K562 (cell line): ENCODE results near the gene ARHGAP12. TPM values are rescaled to one million over a fixed set of nuclear protein-coding genes. Genes with fewer than 3 reads are reported as not detected.

Experiments used
- ATAC-seq: fragments of 200-7000 bp; cut with Tn5 transposase; 3 replicates; pipeline ENCODE4 v1.9.1; 2020; ENCODE audit warnings: moderate library complexity
- BruUV-seq: library from RNA; stranded (reverse); fragments of 400-500 nt; replicated peaks from 2 replicates; lab custom pipeline; 2021; lab: Mats Ljungman, UMichigan
- CTCF ChIA-PET: fragments of 300-600 bp; formaldehyde crosslinking; extraction: SDS; loops from one replicate; lab custom pipeline; 2021; ENCODE audit warnings: low intra/inter-chr PET ratio; lab: Yijun Ruan, JAX
- POLR2A ChIA-PET: fragments of 300-600, 350-650 bp; sonication (Branson Sonifier 250); formaldehyde crosslinking; extraction: SDS; loops from one replicate; lab custom pipeline; 2021; ENCODE audit warnings: antibody characterized with exemption, inconsistent platforms; lab: Yijun Ruan, JAX
- DNase-seq, 4 experiments: peaks; one replicate each; pipeline versions ENCODE4 v3.0.0 to v3.0.0-alpha.2; 2011 to 2018; ENCODE audit warnings: low spot score in 3 of 4, mixed read lengths in 3 of 4; ENCODE audit errors: extremely low read depth in 1 of 4
- FAIRE-seq: peaks from 2 replicates; lab custom pipeline; 2011; peaks lifted over from hg19 to GRCh38; lab: Jason Lieb, UNC
- H2AFZ ChIP-seq: 2 replicates; pipeline ENCODE4 v1.6.0; 2011; ENCODE audit warnings: low read depth, low read length, control low read depth, inconsistent platforms
- H3K27ac ChIP-seq: fragments of 200-600 bp; 3 replicates; pipeline ENCODE4 v1.8.0; 2011; ENCODE audit warnings: low read depth, mild to moderate bottlenecking, control low read depth, inconsistent platforms, low read length, moderate library complexity, mixed read lengths; ENCODE audit errors: extremely low read depth
- H3K27me3 ChIP-seq, 2 experiments: fragments of 300-600 bp in 1 of 2; 2 replicates in 1 of 2; 3 replicates in 1 of 2; pipeline versions ENCODE4 v1.6.0 to v1.8.0; 2011; ENCODE audit warnings: inconsistent platforms in 2 of 2, low read length in 2 of 2, mild to moderate bottlenecking in 1 of 2, mixed read lengths in 1 of 2, moderate library complexity in 1 of 2; ENCODE audit not compliant: control insufficient read depth in 2 of 2, insufficient read depth in 2 of 2
- H3K36me3 ChIP-seq: fragments of 300-600 bp; 3 replicates; pipeline ENCODE4 v1.8.0; 2011; ENCODE audit warnings: mild to moderate bottlenecking, low read length, inconsistent platforms; ENCODE audit not compliant: control insufficient read depth, insufficient read depth
- H3K4me1 ChIP-seq, 2 experiments: fragments of 200-600 bp in 1 of 2; replicated peaks in 1 of 2; 2 replicates in 1 of 2; 3 replicates in 1 of 2; pipeline versions ENCODE4 v1.5.1 to v1.8.0; 2011; ENCODE audit warnings: inconsistent platforms in 2 of 2, low read length in 2 of 2, mild to moderate bottlenecking in 1 of 2, mixed read lengths in 1 of 2, moderate library complexity in 1 of 2; ENCODE audit not compliant: control insufficient read depth in 2 of 2, insufficient read depth in 2 of 2
- H3K4me2 ChIP-seq: 2 replicates; pipeline ENCODE4 v1.6.1; 2011; ENCODE audit warnings: low read length, control low read depth, inconsistent platforms, mixed read lengths; ENCODE audit not compliant: insufficient read depth
- H3K4me3 ChIP-seq: fragments of 200-600 bp; sonication (generic), shearing (Covaris generic); 2 replicates; pipeline ENCODE4 v1.5.1; 2016; ENCODE audit warnings: control low read depth, inconsistent platforms
- H3K79me2 ChIP-seq: fragments of 200-600 bp; 3 replicates; pipeline ENCODE4 v1.8.0; 2011; ENCODE audit warnings: low read length, inconsistent platforms; ENCODE audit not compliant: control insufficient read depth, insufficient read depth
- H3K9ac ChIP-seq, 2 experiments: 2 replicates each; pipeline versions ENCODE4 v1.6.0 to v1.6.1; 2011; ENCODE audit warnings: low read depth in 2 of 2, low read length in 2 of 2, control low read depth in 1 of 2, inconsistent platforms in 1 of 2, mild to moderate bottlenecking in 1 of 2, mixed read lengths in 1 of 2; ENCODE audit not compliant: insufficient read depth in 1 of 2
- H3K9me1 ChIP-seq: one replicate; pipeline ENCODE4 v1.6.0; 2011; ENCODE audit warnings: inconsistent platforms, mild to moderate bottlenecking, low read length, moderate library complexity; ENCODE audit not compliant: control insufficient read depth, insufficient read depth
- H3K9me3 ChIP-seq: replicated peaks from 2 replicates; pipeline ENCODE4 v1.5.1; 2011; ENCODE audit warnings: low read depth, low read length, inconsistent platforms; ENCODE audit not compliant: control insufficient read depth, insufficient read depth
- H4K20me1 ChIP-seq: replicated peaks from 2 replicates; pipeline ENCODE4 v1.6.1; 2011; ENCODE audit warnings: low read length, inconsistent platforms, mixed read lengths; ENCODE audit not compliant: control insufficient read depth, insufficient read depth
- BRCA1 ChIP-seq, 2 experiments: fragments of 450-650 bp in 1 of 2; sonication (generic) in 1 of 2; formaldehyde crosslinking in 1 of 2; IDR thresholded peaks; 2 replicates each; pipeline versions ENCODE4 v1.5.0 to v1.6.1; 2017 to 2020; ENCODE audit warnings: mild to moderate bottlenecking in 1 of 2, missing genetic modification reagents in 1 of 2
- CBX5 ChIP-seq: IDR thresholded peaks from 2 replicates; pipeline ENCODE4 v1.6.1; 2014; ENCODE audit warnings: low read depth, borderline replicate concordance
- E2F3 ChIP-seq: fragments of 250-450 bp; sonication (Bioruptor Pico); IDR thresholded peaks from 2 replicates; pipeline ENCODE4 v1.4.0; 2020; ENCODE audit warnings: mild to moderate bottlenecking
- ETV5 ChIP-seq: sonication (generic); formaldehyde crosslinking; IDR thresholded peaks from 2 replicates; pipeline ENCODE4 v1.4.0; 2020; ENCODE audit warnings: low read depth, mild to moderate bottlenecking, missing genetic modification reagents
- FOS ChIP-seq: IDR thresholded peaks from 3 replicates; pipeline ENCODE4 v1.6.1; 2011; ENCODE audit not compliant: insufficient read length; ENCODE audit errors: extremely low read depth
- GATAD2B ChIP-seq: fragments of 450-650 bp; IDR thresholded peaks from 2 replicates; pipeline ENCODE4 v1.6.1; 2017; ENCODE audit warnings: mild to moderate bottlenecking, borderline replicate concordance
- HNRNPL ChIP-seq: fragments of 200-400 bp; formaldehyde crosslinking; IDR thresholded peaks from 2 replicates; pipeline ENCODE4 v1.6.1; 2017; ENCODE audit warnings: low read depth, mild to moderate bottlenecking, low read length
- HOXB6 ChIP-seq: fragments of 250-450 bp; sonication (Bioruptor Pico); IDR thresholded peaks from 2 replicates; pipeline ENCODE4 v1.5.1; 2022; ENCODE audit warnings: mild to moderate bottlenecking, borderline replicate concordance
- POLR3A ChIP-seq: IDR thresholded peaks from 2 replicates; pipeline ENCODE4 v1.6.1; 2011; ENCODE audit warnings: borderline replicate concordance, mild to moderate bottlenecking, moderate library complexity; ENCODE audit not compliant: insufficient read length, insufficient read depth; ENCODE audit errors: extremely low read depth
- SMAD4 ChIP-seq: fragments of 250-450 bp; sonication (Bioruptor Pico); conservative IDR thresholded peaks from 2 replicates; pipeline ENCODE4 v1.8.0; 2021; ENCODE audit warnings: inconsistent platforms, mild to moderate bottlenecking, moderate library complexity
- SREBF1 ChIP-seq: fragments of 150-350 bp; IDR thresholded peaks from 2 replicates; pipeline ENCODE4 v1.6.1; 2014; ENCODE audit warnings: antibody characterized with exemption, low read depth, low read length, borderline replicate concordance
- SRSF9 ChIP-seq: fragments of 200-400 bp; formaldehyde crosslinking; IDR thresholded peaks from 2 replicates; pipeline ENCODE4 v1.6.1; 2017; ENCODE audit warnings: low read depth, low read length, borderline replicate concordance
- TEAD1 ChIP-seq, 2 experiments: fragments of 450-650 bp in 1 of 2; sonication (generic) in 1 of 2; formaldehyde crosslinking; IDR thresholded peaks; 2 replicates each; pipeline versions ENCODE4 v1.4.0 to v1.8.0; 2020 to 2022; ENCODE audit warnings: mild to moderate bottlenecking in 2 of 2, missing genetic modification reagents in 1 of 2
- THRAP3 ChIP-seq: fragments of 450-650 bp; IDR thresholded peaks from 2 replicates; pipeline ENCODE4 v1.6.1; 2016; ENCODE audit warnings: mild to moderate bottlenecking, inconsistent platforms, borderline replicate concordance
- USF1 ChIP-seq: sonication (generic); formaldehyde crosslinking; IDR thresholded peaks from 2 replicates; pipeline ENCODE4 v1.9.0; 2022; ENCODE audit warnings: mild to moderate bottlenecking, missing genetic modification reagents
- ZMIZ1 ChIP-seq, 2 experiments: fragments of 150-350 bp in 1 of 2; IDR thresholded peaks; 2 replicates each; pipeline ENCODE4 v1.6.1; 2012 to 2016; ENCODE audit warnings: low read depth in 2 of 2, low read length in 2 of 2, mild to moderate bottlenecking in 1 of 2, moderate library complexity in 1 of 2
- ZNF584 ChIP-seq: fragments of 200-800 bp; sonication (Bioruptor generic); IDR thresholded peaks from 2 replicates; pipeline ENCODE4 v1.6.1; 2016; ENCODE audit warnings: low read depth, mild to moderate bottlenecking, missing genetic modification characterization, missing compliant biosample characterization
- ZNF79 ChIP-seq: fragments of 250-450 bp; sonication (Bioruptor Pico); IDR thresholded peaks from 2 replicates; pipeline ENCODE4 v1.4.0; 2020; ENCODE audit warnings: low read depth, mild to moderate bottlenecking, moderate library complexity
- WGBS: fragments of 100-300 bp; shearing (Covaris generic); methylation state at CpG from one replicate; pipeline ENCODE4 v1.1.6; 2016; ENCODE audit warnings: low coverage, mixed read lengths; ENCODE audit not compliant: insufficient coverage; ENCODE audit errors: missing lambda C conversion rate; 5-methylcytosine and 5-hydroxymethylcytosine counted together
- in situ Hi-C: fragments of 300-500 bp; cut with MboI; formaldehyde crosslinking; loops from 4 replicates; pipeline ENCODE4 v1.15.0; 2018; ENCODE audit warnings: inconsistent platforms, mixed read lengths
- intact Hi-C: fragments of 100-400 bp; cut with micrococcal nuclease; formaldehyde crosslinking; loops from 2 replicates; pipeline ENCODE4 v1.14.2; 2022
- polyA plus RNA-seq, 8 experiments: library from polyadenylated mRNA; depleted of rRNA in 4 of 8; stranded (reverse) in 5 of 8; unstranded in 3 of 8; fragments of >200 nt; fragmentation: Nextera tagmentation in 2 of 8; fragmentation: Illumina TruSeq in 1 of 8; extraction: Ambion mirVana in 2 of 8; extraction: Trizol in 1 of 8; gene quantifications; 2 replicates each; pipeline versions ENCODE4 v1.2.1 to v1.2.3, GENCODE V29; 2011 to 2014; ENCODE audit warnings: inconsistent platforms in 1 of 8, missing spikeins in 1 of 8
- total RNA-seq, 7 experiments: library from RNA; depleted of rRNA in 6 of 7; stranded (reverse); fragments of >200 nt in 6 of 7; fragmentation: Illumina TruSeq in 2 of 7; extraction: Trizol in 2 of 7; gene quantifications; 2 replicates each; pipeline versions ENCODE4 v1.2.1 to v1.2.3, GENCODE V29; 2011 to 2021; ENCODE audit warnings: low replicate concordance in 1 of 7

ARHGAP12 gene
- total and polyA plus RNA-seq, 9 of the 15 experiments (the other 6 are each of a cell fraction or from before 2014, with no cell fraction given), result 4.4 to 18.7 (median 10.1) TPM

- POLR2A ChIA-PET, result interaction anchor here (0.7 to 2.5 kb wide), 5 partner anchors 9 to 25 kb away, joined by 3 to 12 read pairs (median 4); no protein-coding TSS in a partner anchor
- H3K27ac ChIP-seq, result peak overlapping the region; percentile 61; the same call in 1 of the 3 replicates
- peak overlapping the region; percentile 69 for H3K4me2 ChIP-seq
- TF ChIP-seq ETV5 (CRISPR knock-in tag) (no peak), GATAD2B (no peak), CBX5 (no peak), E2F3 (CRISPR knock-in tag) (no peak), HOXB6 (CRISPR knock-in tag) (no peak), BRCA1 (IDR thresholded peaks at IDR 0.05) (no peak), BRCA1 (CRISPR knock-in tag; IDR thresholded peaks at IDR 0.05) (no peak), USF1 (CRISPR knock-in tag) (no peak), ZNF584 (no peak), ZNF79 (CRISPR knock-in tag) (no peak), THRAP3 (no peak), POLR3A (no peak), FOS (no peak), HNRNPL (no peak), SREBF1 (no peak), SMAD4 (CRISPR knock-in tag) (peak; percentile 71), ZMIZ1 (IDR thresholded peaks at IDR 0.05; ENCODE audit: low read depth in 2 of 2, low read length in 2 of 2) (peak in 1 of 2 experiments; percentile 63; a peak in 1 of 4 replicates), TEAD1 (CRISPR knock-in tag; IDR thresholded peaks at IDR 0.05) (no peak), SRSF9 (no peak)
These were observed 23.4 kb upstream of the ARHGAP12 start for GRCh38 chr10:31952066-31952465.

More at GRCh38 chr10:31952066-31952465, 23.4 kb upstream of the ARHGAP12 start:
- in situ Hi-C loops, result no loop called here
- Histone ChIP-seq H3K9me1 (no peaks in the 10 kb centered on the region), H2AFZ (peak overlapping the region; percentile 73), H3K4me3 (peak overlapping the region; percentile 23; the same call in 1 of the 2 replicates), H3K9ac (peak overlapping the region in 1 of 2 experiments; percentile 46; a peak in 2 of 4 replicates), H3K27me3 (no peaks in the 10 kb centered on the region), H3K9me3 (peaks cover 10% of the 10 kb centered on the region), H3K79me2 (no peaks in the 10 kb centered on the region), H4K20me1 (no peaks in the 10 kb centered on the region), H3K4me1 (peaks cover 6 to 25% of the 10 kb centered on the region in 2 experiments; a peak in 4 of 5 replicates), H3K36me3 (no peaks in the 10 kb centered on the region)
- DNase-seq, result peak; percentile 37 to 91 (median 40)
- CTCF ChIA-PET, result no interaction called here
- no TSS peak for BruUV-seq
- 0% methylated on average over 2 of the region's 2 CpGs for WGBS
- peak; percentile 75 for ATAC-seq
- peak; percentile 80 for FAIRE-seq
- intact Hi-C loops, result loop anchor here (2.0 kb wide), 1 partner anchor 21 kb away; no protein-coding TSS in a partner anchor
